NCI-H510A treated with DMSO at 0.1 percent for 48 hours (cell line): ENCODE results near the gene DLG2.

Experiments
- DNase-seq: peaks from one replicate; lab custom pipeline; 2025; lab: John Stamatoyannopoulos, UW

The DLG2 gene

DNA sequence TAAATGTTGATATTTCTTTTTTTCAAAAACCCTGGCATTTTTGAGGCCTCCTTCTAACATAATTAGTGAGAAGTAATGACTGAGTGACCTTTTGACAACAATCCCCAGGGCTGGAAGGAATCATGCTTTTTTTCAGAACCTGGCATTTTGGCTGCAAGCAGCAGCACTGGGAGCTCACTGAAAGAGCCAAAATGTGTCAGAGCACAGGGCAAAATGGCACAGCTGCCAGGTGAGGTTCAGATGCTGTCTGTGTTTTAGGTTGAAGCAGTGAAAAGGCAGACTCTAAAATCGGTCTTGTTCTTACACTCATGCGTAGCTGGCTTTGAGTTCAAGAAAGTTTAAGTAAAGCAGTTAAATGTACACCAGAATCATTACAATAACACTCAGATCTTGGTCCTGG, 1063.8 kb downstream of the DLG2 start:
- DNase-seq: no peak

DNA sequence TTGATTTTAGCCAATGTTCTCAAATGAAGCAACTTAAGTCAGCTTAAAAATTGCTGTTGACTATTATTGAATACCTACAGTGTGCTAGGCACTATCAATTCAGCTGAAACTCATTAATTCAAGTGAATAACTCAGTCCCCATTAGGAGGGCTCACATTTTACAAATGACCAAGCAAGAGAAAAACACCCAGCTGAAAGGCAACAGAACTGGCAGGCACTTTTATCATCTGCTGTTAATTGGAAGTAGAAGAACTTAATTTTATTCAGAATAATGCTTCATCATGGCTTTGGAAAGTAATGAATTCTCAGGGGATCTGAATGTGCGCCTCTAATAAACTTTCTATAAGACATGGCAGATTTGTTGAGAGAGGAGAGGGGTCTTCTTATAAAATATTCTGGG, 1066.9 kb downstream of the DLG2 start:
- DNase-seq: no peak

DNA sequence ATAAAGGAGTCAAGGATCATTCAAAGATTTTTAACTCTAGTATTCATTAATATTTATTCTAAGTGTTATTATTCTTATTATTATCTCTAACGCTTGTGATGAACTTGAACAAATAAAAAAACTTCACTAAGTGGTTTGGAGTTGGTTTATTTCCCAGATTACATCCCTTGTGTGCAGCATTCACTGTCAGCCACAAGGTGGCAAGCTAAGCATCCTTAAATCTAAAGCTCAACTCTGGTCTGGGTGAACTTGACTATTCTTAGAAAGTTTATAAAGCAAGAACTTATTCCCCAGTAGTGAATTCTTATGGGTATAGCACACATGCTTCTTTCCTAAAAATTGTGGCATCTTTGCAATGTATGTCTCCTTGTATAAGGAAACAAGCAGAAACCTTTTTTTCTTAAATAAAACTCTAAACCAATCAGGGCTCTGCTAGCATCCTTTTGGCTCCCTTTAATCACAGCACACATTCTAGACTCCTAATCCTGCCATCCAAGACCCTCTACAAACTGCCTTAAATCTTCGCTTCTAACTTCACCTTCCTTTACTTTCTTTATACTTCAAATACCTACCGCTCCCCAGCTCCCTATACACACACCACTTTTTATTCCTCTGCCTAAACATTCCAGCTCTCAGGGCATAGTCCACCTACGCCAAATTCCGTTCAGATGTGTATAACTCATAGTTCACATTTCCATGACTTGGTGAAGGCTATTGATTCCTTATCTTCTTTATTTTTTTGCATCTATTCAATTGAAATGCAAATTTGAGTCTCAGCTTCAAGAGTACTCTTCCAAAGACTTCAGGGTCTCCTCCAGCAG, 1068.8 kb downstream of the DLG2 start:
- DNase-seq: peak; percentile 55

DNA sequence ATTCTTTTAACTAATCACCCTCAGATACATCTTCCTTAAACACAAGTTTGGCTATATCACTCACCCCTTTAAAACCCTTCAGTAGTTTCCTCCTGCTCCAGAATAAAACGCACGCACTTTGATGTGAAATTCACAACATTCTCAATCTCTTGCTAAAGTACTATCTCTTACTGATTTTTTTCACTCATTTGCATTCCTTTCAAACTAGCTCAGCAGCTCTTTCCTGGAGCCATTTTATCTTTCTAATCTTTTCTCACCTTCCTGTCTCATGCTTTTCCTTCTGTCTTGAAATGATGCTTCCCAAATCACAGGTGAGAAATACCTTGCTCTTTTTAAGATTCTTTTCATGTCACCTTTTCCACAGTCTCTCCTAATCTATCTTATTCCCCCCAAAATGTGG, 1074.4 kb downstream of the DLG2 start:
- DNase-seq: no peak

DNA sequence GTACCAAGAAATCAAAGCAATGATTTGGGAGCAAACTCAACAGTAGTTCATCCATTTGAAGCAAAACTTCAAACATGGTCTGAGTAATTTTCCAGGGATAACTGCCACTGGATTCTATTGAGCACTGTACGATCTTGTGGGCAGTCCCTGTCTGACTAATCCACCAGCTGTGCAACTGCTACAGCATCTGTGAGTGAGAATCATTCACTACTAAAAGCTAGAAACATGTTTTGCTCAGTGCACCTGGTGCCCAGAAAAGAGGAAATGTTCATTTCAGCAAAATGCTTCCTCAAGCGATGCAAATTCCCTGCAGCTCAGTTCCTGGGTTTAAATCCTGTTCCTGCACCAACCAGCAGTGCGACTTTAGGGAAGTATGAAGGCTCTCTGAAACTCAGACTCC, 1077.9 kb downstream of the DLG2 start:
- no peak for DNase-seq

DNA sequence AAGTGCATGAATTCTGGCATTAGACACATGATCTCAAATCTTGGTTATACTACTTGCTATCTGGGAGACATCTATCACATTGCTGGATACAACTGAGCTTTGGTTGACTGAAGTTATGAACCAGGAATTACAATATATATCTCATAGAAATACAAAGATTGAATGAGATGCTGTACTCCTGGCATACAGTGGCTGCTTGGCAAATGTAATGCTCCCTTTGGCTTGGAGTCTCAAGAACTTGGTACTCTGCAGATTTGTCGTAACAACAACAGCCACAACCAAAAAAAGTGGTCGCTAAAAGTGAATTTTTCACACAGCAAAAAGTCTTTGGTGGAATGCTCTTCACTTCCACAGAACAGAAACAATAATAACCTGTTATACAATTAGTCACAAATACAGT, 1082.6 kb downstream of the DLG2 start:
- no peak for DNase-seq

DNA sequence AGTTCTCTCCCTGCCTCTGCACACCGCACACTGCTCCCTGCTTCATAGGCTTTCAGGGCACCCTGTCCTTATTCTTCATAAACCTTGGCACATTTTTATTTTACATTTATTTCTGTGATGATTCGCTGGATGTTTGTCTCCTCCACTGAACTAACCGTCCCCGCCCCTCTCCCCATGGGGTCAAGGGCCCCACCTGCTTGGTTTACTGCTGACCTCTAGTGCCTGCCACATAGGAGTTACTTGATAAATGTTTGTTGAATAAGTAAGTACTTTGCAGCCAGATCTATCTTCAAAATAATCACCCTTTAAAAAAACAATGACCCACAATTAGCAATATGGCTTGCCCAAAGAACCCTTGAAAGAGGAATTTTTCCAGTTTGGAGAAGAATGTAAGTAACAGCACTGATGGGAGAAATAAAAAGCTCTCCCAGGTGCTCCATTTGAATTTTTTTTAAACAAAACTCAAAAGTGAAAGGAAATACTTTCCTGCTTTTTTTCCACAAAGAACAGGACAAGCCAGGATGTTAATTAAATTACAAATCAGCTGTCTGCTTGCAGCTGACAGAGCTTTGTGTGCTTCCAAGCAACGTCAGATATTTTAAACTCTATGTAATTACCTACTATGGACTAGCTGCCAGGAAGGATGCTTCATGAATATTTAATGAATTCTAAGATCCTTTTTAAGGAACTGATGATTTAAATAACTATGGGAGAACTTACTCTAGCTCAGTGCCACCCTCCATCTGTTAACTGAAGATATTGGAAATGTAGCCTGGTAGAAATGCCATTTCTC, 1083.6 kb downstream of the DLG2 start:
- DNase-seq: peak; percentile 21

DNA sequence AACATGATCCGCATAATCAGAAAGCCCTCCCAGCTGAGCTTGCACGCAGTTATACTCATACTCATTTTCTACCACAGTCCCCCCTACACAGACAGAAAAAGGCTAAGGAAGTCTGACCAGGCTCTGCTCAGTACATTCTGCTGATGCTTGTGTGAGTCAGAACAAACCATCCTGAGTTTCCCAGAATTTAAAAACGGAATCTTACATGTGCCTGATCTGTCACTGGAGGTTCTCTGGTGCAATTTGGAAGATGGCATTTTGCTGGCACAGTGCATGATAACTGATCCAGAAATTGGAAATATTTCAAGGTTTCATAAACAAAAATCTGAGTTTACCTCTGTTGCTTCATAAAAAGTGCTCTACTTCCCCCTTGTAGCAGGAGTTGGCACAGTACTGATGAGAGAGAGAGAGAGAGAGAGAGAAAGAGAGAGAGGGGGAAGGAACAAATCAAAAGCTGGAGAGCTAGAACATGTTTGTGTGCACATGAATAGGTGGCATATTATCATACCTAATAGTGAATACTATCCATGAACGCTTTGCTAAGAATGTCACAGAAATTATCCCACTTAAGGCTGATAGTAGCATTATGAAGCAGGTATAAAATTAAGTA, 1085.3 kb downstream of the DLG2 start:
- DNase-seq: no peak

DNA sequence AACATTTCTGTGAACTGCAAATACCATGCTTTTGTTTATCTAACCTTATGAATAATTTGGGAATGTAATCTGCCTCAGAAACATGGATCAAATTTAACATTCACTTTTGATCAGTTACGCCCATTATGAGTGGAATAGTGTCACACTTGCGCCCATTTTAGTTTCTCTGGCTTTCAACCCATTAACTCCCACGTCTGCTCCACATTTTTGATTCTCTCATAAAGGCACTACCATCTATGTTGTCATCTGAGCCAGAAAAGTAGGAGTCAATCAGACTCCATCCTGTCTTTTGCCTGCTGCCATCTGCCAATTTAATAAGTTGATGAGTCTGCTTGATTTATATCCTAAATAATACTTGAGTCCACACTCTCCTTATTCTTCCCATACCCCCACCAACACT, 1090.7 kb downstream of the DLG2 start:
- DNase-seq: no peak

DNA sequence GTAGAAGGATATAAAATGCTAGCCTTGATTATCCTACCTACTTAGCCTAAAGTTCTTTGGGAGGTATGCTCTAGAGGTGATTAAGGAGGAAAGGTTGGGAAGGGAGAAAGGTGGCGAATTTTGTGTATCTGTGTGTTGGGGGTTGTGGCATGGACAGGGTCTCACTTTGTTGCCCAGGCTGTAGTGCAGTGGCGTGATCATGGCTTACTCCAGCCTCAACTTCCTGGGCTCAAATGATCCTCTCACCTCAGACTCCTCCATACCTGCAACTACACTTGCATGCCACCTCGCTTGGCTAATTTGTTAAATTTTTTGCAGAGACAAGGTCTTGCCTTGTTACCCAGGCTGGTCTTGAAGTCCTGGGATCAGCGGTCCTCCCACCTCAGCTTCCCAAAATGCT, 1094.8 kb downstream of the DLG2 start:
- no peak for DNase-seq

DNA sequence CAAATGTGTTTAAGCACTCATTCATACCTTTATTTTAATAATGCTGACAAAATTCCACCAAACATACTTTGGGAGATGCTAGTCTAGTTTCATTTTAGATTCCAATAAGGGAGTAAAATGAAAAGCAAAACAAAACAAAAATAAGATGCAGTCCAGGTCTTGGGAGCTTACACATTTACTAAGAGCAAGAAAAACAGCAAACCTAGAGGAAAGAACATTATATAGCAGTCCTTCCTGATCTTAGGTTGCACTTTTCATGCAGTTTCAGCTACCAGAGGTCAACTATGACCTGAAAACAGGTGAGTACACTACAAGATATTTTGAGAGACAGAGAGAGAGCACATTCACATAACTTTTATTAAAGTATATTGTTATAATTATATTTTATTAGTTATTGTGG, 1100.9 kb downstream of the DLG2 start:
- no peak for DNase-seq

DNA sequence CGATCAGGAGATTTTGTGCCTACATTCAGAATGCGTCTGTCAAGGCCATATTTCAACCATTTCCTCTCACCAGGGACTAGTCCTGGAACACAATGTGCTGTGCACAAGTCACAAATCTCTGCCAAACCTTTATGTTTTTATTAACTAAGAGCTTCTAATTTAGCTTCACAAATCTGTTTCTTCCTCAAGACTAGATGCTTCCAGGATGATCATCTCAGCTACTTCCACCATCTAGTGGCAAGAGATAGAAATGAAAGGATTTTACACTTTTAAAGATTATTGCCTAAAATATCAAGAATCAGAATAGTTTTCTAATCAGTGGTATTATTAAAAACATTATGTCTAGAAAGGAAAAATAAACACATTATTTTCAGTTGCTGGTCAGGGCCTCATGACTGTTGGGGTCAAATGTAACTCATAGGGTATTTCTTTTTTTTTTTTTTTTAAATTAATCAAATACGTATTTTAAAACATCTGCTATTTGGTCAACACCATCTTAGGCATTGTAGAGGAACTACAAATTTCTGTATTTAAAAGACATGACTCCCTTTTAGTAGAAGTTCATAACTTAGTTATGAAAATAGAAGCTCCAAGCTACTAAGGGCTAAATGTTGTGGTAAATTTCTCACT, 1102.6 kb downstream of the DLG2 start:
- DNase-seq: peak; percentile 27

DNA sequence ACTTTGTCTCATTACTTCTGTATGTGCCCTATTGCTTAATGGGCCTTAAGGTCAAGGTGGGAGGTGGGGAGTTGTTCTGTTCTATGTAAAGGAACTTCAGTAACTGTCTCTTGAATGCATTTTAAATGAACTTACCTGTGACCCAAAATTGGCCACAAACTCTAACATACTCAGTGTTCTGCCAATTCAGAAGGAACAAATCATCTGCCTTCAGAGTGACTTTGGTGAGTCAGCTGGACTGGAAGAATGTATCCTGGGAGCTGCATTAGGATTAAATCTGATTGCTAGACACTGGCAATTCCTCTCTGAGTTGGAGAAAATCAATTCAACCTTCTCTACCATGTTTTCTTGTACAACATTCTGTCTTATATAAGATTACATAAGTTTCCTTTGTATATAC, 1104.8 kb downstream of the DLG2 start:
- DNase-seq: no peak

DNA sequence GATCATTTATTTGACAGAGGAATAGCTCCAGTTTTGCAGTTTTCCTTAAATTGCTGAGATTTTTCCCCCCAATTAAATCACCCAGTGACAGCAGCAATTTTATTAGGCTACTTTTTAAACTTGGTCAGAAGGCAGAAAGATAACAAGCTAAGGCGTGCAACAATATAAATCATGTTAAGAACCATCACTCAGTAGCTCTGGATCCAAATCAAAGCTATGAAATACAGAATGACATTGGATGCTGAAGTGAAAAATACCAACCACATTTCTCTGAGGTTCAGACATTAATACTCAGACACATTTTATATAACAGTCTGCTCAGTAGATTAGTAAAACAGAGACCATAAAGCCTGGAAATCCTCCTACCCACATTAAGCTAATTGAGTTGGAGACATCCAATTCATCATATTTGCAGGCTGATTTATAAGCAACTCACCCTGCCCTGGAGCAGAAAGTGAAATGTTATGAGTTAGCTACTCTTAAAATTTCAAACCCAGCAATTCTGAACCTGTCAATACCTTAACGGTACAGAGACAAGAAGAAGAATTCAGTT, 1108.4 kb downstream of the DLG2 start:
- DNase-seq: no peak

DNA sequence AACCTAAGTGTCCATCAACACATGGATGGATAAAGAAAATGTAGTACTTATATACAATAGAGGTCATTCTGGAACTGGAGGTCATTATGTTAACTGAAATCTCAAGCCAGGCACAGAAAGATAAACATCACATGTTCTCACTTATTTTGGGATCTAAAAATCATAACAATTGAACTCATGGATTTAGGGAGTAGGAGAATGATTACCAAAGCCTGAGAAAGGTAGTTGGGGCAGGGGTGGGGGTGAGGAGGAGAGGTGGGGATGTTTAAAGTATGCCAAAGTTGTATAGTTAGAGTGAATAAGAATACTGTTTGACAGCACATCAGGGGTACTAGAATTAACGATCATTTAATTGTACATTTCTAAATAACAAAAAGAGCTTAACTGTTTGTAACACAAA, 1112.7 kb downstream of the DLG2 start:
- no peak for DNase-seq

DNA sequence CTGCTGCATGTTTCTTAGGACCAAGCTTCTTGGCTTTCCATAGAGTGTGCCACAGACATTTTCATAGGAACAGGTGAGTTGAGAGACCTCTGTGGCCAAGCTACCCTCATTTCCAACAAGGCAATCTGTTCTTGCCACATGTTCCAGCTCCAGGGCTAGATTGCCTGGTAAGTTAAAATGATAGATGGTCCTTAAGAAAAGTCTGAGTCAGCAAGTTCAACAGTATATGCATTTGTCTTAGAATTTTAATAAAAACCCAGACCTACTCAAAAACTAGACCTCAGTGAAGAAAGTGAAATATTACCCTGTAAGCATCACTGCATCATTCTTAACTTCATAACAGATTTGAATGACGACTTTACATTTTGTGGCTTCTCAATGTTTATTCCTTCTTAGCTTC, 1123.6 kb downstream of the DLG2 start:
- no peak for DNase-seq

DNA sequence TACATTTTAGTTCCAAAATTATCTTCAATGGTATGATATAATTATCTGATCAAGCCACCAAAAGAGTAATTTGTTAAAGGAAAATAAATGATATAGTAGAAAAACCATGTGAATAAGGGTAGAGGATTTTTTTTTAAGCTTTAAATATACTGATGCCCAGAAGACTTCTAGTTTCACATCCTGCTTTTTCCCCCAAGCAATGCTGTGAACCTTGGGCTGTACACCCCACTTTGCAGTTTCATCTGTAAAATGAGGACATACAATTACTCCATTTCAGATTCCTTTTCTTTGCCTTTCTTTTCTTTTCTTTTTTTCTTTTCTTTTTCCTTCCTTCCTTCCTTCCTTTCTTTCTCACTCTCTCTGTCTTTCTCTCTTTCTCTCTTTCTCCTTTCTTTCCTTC, 1125.4 kb downstream of the DLG2 start:
- no peak for DNase-seq

DNA sequence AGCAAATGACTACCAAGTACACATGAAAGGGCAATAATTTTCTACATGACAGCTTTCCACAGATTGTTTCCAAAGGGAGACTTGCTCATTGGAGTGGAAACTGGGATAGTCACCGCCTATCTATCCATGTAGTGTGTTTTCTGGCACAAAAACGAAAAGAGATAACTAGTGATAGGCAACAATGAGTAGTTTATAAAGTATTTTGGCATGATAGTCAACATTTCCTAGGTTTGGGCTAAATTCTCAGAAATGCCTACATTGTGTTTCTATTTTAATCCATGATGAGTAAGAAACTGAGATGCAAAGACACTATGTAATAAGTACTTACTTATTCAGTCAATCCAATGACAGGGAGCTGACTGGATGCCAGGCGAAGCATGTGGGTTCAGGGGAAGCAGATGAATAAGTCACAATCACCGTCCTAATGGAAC, 1129.1 kb downstream of the DLG2 start:
- no peak for DNase-seq

DNA sequence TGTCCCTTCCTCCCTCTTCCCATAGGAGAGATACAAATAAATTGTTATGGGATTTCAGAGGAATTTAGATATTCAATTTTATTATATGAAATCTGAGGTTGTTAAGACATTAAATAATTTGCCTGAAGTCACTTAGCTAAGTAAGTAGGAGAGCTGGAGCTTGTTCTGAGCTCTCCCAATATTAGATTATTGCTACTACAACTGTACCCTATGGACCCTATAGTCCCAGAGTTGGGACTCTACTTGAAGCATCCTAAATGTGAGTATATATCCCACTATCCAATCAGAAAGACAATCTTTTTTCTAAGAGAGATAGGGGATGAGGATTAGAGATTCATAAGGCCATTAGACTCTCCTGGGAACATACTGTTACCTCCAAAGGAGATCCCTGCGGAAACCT, 1130.0 kb downstream of the DLG2 start:
- no peak for DNase-seq

DNA sequence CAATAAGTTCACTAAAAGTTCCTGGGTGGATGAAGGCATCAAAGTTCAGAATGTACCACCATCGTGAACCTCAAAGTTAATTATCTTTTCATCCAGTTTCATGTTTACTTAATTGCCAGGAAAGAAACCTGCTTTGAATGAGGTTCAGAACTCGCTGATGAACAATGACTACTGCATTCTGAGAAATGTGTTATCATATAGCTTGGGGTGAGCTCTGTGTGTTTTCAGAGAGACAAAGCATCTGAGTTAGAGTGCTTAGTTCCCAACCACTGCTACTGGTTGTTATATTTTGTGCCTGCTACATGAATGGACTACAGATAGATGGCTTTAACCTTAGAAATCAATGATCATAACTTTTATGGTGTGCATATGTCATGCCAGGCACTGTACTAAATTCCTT, 1131.0 kb downstream of the DLG2 start:
- no peak for DNase-seq

DNA sequence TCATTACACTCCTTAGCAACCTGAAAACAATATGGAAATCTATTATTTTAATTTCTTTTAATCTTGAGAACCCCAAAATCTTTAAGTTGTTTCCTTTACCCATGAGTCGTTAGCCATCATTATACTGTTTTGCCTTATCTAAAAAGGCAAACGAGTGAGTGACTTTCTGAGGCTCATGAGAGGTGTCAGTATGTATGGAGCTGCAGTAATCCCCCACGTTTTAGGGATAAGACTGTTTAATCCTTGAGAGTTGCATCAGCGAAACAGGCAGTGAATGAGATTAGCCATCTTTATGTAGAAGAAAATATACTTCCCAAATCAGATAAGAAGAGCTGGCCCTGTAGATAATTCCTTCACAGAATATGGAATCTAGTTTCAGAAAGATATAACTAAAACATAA, 1147.0 kb downstream of the DLG2 start:
- no peak for DNase-seq

DNA sequence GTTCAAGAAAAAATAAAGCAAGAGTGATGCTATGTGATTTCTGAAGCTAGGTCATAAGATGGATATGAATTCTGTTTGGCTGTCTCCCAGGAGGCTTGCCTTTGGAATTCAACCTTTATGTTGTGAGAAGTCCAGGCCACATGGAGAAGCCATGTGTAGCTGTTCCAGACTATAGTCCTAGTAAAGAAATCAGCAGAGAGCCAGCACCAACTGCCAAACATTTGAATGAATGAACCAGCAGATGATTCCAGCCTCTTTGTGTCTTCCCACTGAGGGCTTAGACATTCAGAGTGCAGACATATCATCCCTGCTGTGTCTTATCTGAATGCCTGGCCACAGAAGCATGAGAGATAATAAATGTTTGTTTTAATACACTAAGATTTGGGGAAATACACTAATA, 1150.6 kb downstream of the DLG2 start:
- no peak for DNase-seq
